DMS153 (cell line): ENCODE measurements around the gene C2orf74.
A peak's percentile ranks its signal among the peaks of the same experiment; 100 is the strongest.
"Not testable (repeated sequence)": the region's sequence is repeated elsewhere in the genome, so short reads cannot be mapped to it uniquely, and the experiment has no call there.

Source experiments
- DNase-seq: peaks from one replicate; lab custom pipeline; 2025; lab: John Stamatoyannopoulos, UW

Gene C2orf74

GRCh38 chr2:61173116-61173515 is 11.1 kb downstream of the C2orf74 start:
- DNase-seq = no peak

- DNase-seq = no peak
These were observed 13.0 kb downstream of the C2orf74 start for GRCh38 chr2:61175036-61175435.

- peak; percentile 91 for DNase-seq
These were observed 15.1 kb downstream of the C2orf74 start for GRCh38 chr2:61176755-61177726.

DNA sequence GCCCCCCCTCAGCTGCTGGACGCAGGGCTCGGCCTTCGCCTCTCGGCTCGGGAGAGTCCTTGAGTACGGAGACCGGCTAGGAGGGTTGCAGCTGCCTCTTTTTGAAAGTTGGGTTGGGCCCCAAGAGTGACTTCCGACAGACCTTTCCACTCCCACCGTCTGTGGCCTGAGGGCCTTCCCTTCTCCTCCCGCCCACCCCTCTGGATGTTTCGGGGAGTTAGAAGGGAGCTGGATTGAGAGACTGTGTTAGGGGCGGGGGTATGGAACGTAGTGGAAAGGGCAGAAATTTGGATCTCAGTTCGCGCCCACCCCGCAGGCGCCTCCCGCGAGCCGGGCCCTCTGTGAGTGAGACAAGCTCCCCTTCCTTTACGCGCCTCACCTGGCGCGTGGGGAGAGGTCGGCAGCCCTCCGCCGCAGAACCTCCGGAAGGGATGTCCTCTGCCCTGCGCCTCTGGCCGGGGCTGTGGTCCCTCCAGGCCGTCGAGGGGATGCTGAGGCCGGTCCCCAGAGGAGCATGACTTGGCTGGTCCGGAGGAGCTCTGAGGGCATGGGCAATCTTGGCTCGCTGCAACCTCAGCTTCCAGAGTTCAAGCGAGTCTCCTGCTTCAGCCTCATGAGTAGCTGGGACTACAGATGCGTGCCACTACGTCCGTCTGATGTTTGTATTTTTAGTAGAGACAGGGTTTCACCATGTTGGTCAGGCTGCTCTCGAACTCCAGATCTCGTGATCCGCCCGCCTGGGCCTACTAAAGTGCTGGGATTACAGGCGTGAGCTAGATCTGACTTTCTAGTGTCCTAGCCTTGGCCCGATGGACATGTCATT is 15.9 kb downstream of the C2orf74 start:
- DNase-seq = no peak

DNA sequence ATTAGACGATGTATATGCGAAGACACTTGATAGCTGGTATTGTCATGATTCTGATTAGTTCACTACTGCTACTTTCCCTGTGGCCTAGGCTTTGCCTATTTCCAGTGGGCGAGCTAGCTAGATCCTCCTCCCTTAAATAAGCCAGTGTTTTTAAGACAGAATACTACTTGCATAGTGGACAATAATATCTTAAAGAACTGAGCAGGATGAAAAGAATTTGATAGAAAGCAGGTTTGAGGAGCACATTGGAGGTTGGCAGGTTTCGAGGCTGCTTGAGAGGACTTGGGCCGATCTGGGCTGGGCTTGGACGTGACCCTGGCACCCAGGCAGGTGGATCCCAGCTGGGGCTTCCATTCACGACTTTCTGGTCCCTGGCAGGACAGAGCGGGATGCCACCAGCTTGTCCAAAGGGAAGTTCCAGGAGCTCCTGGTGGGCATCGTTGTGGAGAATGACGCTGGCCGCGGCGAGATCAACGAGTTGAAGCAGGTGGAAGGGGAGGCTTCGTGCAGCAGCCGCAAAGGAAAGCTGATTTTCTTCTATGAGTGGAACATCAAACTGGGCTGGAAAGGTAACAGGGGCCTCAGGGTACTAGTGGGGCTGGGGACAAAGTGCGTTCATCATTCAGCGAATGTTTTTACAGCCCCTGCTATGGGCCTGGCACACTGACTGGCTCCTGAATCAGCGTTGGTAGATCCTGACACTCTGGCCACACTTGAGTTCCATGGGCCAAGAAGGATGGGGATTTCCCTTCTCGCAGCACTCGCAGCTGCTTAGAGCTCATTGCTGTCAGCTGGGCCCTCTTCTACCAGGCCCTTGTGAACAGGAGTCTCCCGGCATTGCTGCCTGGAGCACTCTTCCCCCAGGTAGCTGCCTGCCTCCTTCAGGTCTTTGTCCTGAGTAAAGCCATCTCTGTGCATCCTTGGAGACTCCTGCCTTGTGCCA is 16.9 kb downstream of the C2orf74 start:
- DNase-seq = no peak

DNA sequence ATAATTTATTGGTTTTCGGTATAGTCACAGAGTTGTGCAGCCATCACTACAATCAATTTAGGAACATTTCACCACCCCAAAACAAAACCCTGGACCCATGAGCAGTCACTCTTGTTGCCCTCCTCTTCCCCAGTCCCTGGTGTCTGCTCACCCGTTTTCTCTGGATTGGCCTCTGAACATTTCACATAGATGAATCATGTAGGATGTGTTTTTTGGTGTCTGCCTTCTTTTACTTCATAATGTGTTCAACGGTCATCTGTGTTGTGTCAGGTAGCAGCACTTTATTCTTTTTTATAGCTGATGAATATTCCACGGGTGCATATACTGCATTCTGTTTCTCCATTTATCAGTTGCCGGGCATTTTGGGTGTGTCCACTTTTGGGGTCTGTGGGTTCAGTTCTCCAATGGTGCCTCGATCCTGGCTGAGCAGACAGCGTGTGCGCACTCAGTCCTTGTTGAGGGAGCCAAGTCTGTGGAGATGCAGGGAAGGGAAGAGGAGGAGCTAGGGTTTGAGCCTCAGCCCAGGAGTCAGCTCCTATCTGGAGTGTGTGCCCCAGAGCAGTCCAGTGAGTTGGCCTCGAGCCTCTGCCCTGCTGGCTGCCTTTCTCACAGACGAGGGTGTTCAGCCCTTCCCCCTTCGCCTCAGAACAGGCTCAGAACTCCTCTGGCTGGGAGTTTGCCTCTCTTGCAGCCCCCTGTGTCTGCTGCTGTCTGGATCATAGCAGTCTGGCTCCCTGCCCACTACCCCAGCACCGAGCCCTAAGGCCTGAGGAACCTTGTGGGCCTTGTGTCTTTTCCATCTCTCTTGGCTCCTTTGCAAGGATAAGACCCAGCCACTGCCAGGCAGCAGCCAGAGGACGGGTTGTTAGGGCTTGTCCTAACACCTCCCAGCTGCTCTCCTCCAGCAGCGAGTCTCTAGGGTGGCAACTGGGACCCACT is 18.0 kb downstream of the C2orf74 start:
- DNase-seq = no peak

DNA sequence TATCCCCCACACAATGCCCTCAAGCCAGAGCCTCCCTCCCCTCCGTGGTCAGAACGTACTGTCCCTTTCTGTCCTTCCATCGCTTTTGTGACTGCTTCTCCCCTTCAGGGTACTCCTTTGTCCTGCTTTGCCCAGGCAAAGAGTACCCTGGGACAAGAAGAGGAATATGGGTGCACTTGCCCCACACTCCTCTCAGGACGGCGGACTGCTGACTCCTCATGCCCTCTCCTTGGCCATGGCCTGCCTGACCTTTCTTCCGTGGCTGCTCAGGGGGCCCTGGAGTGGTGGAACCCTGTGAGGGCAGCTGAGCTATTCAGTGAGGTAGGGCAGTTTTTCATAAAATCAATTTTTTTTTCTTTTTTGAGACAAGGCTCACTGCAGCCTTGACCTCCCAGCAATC is 18.7 kb downstream of the C2orf74 start:
- DNase-seq = no peak

- no peak for DNase-seq
These were observed 19.5 kb downstream of the C2orf74 start for GRCh38 chr2:61181382-61182058.

DNA sequence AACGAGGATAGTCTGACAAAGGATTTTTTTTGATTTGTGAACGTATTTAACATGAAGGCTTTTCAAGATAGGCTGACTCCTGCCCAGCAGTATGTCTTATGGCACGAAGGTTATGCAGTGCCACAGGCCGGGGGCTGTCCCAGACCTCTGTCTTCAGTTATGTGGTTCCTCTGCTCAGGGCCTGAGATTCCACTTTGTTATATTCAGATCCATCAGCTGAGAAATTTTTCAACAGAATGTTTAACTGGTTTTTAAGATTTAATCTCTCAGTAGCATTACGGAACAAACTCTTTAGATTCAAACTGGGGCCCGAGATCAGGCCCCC is 20.0 kb downstream of the C2orf74 start:
- DNase-seq = no peak

DNA sequence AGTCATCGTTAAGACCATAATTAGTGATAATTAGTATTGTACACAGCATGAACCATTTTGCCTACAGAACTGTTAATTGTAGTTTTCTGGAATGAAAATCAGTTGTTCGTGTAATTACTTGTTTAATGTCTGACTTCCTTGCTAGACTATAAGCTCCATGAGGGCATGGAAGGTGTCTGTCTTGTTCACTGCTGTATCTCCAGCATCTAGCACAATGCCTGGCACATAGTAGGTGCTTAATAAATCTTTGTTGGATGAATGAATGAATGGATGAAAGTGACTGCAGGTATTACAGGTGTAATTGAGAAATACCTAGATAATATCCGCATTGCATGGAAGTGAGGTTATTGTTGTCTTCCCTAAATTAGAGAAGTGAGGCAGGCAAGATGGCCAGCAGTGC is 21.8 kb downstream of the C2orf74 start:
- DNase-seq = no peak

GRCh38 chr2:61184263-61184662 is 22.3 kb downstream of the C2orf74 start:
- DNase-seq = no peak

GRCh38 chr2:61185231-61185728 is 23.3 kb downstream of the C2orf74 start:
- no peak for DNase-seq

GRCh38 chr2:61187085-61187484 is 25.1 kb downstream of the C2orf74 start:
- DNase-seq = no peak

- DNase-seq = no peak
These were observed 31.9 kb downstream of the C2orf74 start for GRCh38 chr2:61193670-61194561.

DNA sequence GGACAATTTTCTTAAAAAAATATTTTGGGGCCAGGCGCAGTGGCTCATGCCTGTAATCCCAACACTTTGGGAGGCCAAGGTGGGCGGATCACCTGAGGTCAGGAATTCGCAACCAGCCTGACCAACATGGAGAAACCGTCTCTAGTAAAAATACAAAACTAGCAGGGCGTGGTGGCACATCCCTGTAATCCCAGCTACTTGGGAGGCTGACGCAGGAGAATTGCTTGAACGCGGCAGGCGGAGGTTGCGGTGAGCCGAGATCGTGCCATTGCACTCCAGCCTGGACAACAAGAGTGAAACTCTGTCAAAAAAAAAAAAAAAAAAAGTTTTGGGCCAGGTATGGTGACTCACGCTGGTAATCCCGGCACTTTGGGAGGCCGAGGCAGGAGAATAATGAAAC is 32.7 kb downstream of the C2orf74 start:
- DNase-seq = not testable (repeated sequence)

- DNase-seq = no peak
These were observed 34.7 kb downstream of the C2orf74 start for GRCh38 chr2:61196671-61197070.

DNA sequence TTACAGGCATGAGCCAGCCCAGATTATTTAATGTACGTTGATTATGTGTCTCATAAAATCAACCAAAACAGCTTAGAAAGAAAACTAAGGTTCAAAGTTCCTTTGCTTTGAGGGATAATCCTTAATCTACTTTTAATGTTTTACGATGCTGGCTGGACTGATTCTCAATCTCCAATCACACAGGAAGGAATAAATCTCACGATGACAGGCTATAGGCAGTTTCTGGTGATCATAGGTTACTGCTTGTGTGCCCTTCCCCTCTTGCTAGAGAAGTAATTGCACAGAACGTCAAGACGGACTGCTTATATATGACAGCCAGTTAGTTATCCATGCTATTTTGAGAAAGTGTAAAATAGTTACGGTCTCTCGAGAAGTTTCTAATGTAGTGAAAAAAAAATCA is 43.1 kb downstream of the C2orf74 start:
- DNase-seq = no peak

GRCh38 chr2:61210332-61210981 is 48.5 kb downstream of the C2orf74 start:
- DNase-seq = no peak
